SK-N-MC (cell line): Measurements from ENCODE around the gene DVL1.

Experiments used
- DNase-seq: peaks from one replicate; pipeline ENCODE4 v3.0.0-alpha.2; 2011; ENCODE audit warnings: low read depth, low spot score
- H3K27ac ChIP-seq: fragments of 200-600 bp; sonication (generic); 2 replicates; pipeline ENCODE4 v1.5.1; 2016; ENCODE audit warnings: mixed run types
- H3K36me3 ChIP-seq: fragments of 200-600 bp; sonication (generic); 2 replicates; pipeline ENCODE4 v1.6.1; 2017; ENCODE audit warnings: antibody characterized with exemption, low read length, mixed read lengths; ENCODE audit not compliant: insufficient read depth
- H3K4me3 ChIP-seq: fragments of 200-600 bp; sonication (generic); 2 replicates; pipeline ENCODE4 v1.5.1; 2016
- H3K9ac ChIP-seq: fragments of 200-600 bp; sonication (generic); 2 replicates; pipeline ENCODE4 v1.8.0; 2017; ENCODE audit warnings: mixed run types, mixed read lengths; ENCODE audit not compliant: insufficient read length
- H3K9me3 ChIP-seq: fragments of 200-600 bp; sonication (generic); 2 replicates; pipeline ENCODE4 v1.6.1; 2017; ENCODE audit warnings: low read depth, mild to moderate bottlenecking, antibody characterized with exemption, low read length, moderate library complexity, mixed read lengths
- EZH2 ChIP-seq: fragments of 200-600 bp; sonication (generic); IDR thresholded peaks from one replicate; pipeline ENCODE4 v1.6.1; 2017; ENCODE audit warnings: antibody characterized with exemption
- FOXP2 ChIP-seq: optimal IDR thresholded peaks from 2 replicates; pipeline ENCODE3; 2011; ENCODE audit warnings: mild to moderate bottlenecking, moderate library complexity; ENCODE audit not compliant: insufficient read depth; ENCODE audit errors: extremely low read length, control extremely low read depth
- POLR2AphosphoS5 ChIP-seq: IDR thresholded peaks from 2 replicates; pipeline ENCODE4 v1.6.1; 2012; ENCODE audit warnings: mild to moderate bottlenecking, low read depth, low read length, borderline replicate concordance

The DVL1 gene

GRCh38 chr1:1341549-1342021 lies 7.6 kb downstream of the DVL1 start:
- no peak for TF ChIP-seq POLR2AphosphoS5
- TF ChIP-seq EZH2, result no peak
- TF ChIP-seq FOXP2, result no peak
- no peak overlapping the region for H3K27ac ChIP-seq
- no peak for DNase-seq
- no peak overlapping the region for H3K4me3 ChIP-seq
- no peak overlapping the region for H3K9ac ChIP-seq
- no peaks in the 10 kb centered on the region for H3K9me3 ChIP-seq
- peaks cover 3% of the 10 kb centered on the region; the same call in 1 of the 2 replicates for H3K36me3 ChIP-seq

GRCh38 chr1:1340791-1341548 lies 8.2 kb downstream of the DVL1 start:
- H3K4me3 ChIP-seq, result no peak overlapping the region
- TF ChIP-seq FOXP2 (no peak), POLR2AphosphoS5 (peak; percentile 9; the same call in 1 of the 2 replicates)
- no peak overlapping the region for H3K9ac ChIP-seq

GRCh38 chr1:1340185-1340584 lies 9.0 kb downstream of the DVL1 start:
- no peak overlapping the region for H3K27ac ChIP-seq
- no peak for DNase-seq
- H3K9ac ChIP-seq, result no peak overlapping the region
- H3K9me3 ChIP-seq, result no peaks in the 10 kb centered on the region
- peaks cover 3% of the 10 kb centered on the region; the same call in 1 of the 2 replicates for H3K36me3 ChIP-seq
- no peak for TF ChIP-seq FOXP2
- TF ChIP-seq POLR2AphosphoS5, result no peak
- no peak for TF ChIP-seq EZH2
- no peak overlapping the region for H3K4me3 ChIP-seq

More at GRCh38 chr1:1340791-1341548, 8.2 kb downstream of the DVL1 start:
- no peak for DNase-seq
- Histone ChIP-seq H3K27ac (no peak overlapping the region), H3K36me3 (peaks cover 3% of the 10 kb centered on the region; the same call in 1 of the 2 replicates), H3K9me3 (no peaks in the 10 kb centered on the region)

- Histone ChIP-seq H3K27ac (no peak overlapping the region), H3K9ac (no peak overlapping the region), H3K36me3 (peaks cover 3% of the 10 kb centered on the region; the same call in 1 of the 2 replicates), H3K4me3 (no peak overlapping the region), H3K9me3 (no peaks in the 10 kb centered on the region)
- TF ChIP-seq FOXP2, result no peak
- TF ChIP-seq EZH2, result no peak
- TF ChIP-seq POLR2AphosphoS5, result no peak
- no peak for DNase-seq
These were observed 10.9 kb downstream of the DVL1 start for GRCh38 chr1:1338278-1338677.

DNA sequence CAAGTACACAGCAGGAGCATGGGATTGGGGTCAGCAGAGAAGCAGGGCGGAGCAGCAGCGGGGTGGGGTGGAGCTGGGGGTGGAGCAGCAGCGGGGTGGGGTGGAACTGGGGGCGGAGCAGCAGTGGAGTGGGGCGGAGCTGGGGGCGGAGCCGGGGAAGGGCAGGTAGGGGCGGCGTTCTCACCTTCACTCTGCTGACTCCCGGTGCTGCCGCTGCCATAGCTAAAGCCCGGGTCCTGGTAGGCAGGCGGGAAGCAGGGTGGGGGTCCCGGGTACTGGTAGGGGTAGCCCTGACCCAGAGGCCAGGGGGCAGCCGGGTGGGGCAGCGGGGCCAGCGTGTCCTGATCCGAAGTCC lies 11.4 kb downstream of the DVL1 start:
- no peak overlapping the region for H3K27ac ChIP-seq
- H3K9me3 ChIP-seq, result no peaks in the 10 kb centered on the region
- DNase-seq, result no peak
- TF ChIP-seq FOXP2 (no peak), EZH2 (no peak), POLR2AphosphoS5 (no peak)
- H3K9ac ChIP-seq, result no peak overlapping the region
- peaks cover 3% of the 10 kb centered on the region; the same call in 1 of the 2 replicates for H3K36me3 ChIP-seq
- H3K4me3 ChIP-seq, result no peak overlapping the region

GRCh38 chr1:1336931-1337792 lies 12.1 kb downstream of the DVL1 start:
- DNase-seq, result no peak
- no peak overlapping the region for H3K9ac ChIP-seq
- H3K27ac ChIP-seq, result no peak overlapping the region
- peaks cover 3% of the 10 kb centered on the region; the same call in 1 of the 2 replicates for H3K36me3 ChIP-seq
- H3K9me3 ChIP-seq, result no peaks in the 10 kb centered on the region
- TF ChIP-seq POLR2AphosphoS5 (no peak), EZH2 (no peak), FOXP2 (no peak)
- no peak overlapping the region for H3K4me3 ChIP-seq

- Histone ChIP-seq H3K9me3 (no peaks in the 10 kb centered on the region), H3K9ac (no peak overlapping the region), H3K27ac (no peak overlapping the region), H3K36me3 (peaks cover 3% of the 10 kb centered on the region; the same call in 1 of the 2 replicates), H3K4me3 (no peak overlapping the region)
- no peak for DNase-seq
- TF ChIP-seq FOXP2 (no peak), EZH2 (no peak), POLR2AphosphoS5 (no peak)
These were observed 12.8 kb downstream of the DVL1 start for GRCh38 chr1:1336446-1336845.

DNA sequence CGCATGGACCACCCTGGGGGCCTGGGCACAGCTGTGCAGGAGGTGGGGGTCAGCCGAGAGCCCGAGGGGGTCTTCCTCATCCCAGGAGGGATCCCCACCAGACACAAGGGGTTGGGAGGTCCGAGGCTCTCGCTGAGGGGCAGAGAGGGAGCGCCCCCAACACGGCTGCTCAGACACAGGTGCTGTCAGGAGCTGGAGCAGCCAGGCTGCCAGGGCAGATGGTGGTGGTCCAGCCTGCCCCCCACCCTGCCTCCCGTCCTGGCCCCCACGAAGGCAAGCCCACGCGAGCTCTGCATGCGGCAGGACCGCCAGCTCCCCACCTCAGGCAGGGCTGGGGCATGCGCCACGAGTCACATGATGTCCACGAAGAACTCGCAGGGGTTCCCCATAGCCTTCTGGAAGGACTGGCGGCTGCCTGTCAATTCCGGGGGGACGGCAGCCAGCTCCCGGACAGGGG lies 13.4 kb downstream of the DVL1 start:
- no peak overlapping the region for H3K9ac ChIP-seq
- no peaks in the 10 kb centered on the region for H3K9me3 ChIP-seq
- 0 out of 2 replicates have a peak, but pooled peaks have one; percentile 6 for TF ChIP-seq POLR2AphosphoS5
- no peak for TF ChIP-seq EZH2
- H3K27ac ChIP-seq, result no peak overlapping the region
- peaks cover 3% of the 10 kb centered on the region; the same call in 1 of the 2 replicates for H3K36me3 ChIP-seq
- no peak for DNase-seq
- no peak overlapping the region for H3K4me3 ChIP-seq
